ENCODE results near the gene GTF3A. TPM values are rescaled to one million over a fixed set of nuclear protein-coding genes. Genes with fewer than 3 reads are reported as not detected.
A peak's percentile ranks its signal among the peaks of the same experiment; 100 is the strongest.

GTF3A gene
- total RNA-seq, 1 experiment from 2014 or later = 88.7 TPM

DNA sequence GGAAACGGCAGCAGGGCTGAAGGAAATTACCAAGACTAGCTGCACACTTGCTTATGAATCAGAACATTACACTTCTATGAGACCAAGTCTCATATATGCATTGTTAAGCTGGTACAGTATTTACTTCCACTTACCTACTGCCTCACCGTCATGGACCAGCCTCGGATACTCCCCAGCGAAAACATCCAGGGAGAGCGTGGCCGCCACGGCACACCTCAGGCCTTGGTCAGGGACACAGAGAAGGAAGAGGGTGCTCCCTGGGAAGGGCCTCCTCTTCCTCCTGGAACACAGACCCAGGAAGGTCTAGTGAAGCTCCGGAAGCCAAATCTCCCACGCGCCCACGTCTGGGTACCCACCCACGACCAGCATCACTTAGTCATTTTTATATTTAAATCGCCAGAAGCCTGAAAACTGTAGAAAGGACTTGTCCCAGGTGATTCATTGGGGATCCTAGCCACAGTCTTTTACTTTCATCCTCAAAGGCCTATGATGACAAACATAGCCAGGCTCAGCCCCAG lies 50.4 kb downstream of the GTF3A start (continued):
- TF ChIP-seq, protein P1, sequence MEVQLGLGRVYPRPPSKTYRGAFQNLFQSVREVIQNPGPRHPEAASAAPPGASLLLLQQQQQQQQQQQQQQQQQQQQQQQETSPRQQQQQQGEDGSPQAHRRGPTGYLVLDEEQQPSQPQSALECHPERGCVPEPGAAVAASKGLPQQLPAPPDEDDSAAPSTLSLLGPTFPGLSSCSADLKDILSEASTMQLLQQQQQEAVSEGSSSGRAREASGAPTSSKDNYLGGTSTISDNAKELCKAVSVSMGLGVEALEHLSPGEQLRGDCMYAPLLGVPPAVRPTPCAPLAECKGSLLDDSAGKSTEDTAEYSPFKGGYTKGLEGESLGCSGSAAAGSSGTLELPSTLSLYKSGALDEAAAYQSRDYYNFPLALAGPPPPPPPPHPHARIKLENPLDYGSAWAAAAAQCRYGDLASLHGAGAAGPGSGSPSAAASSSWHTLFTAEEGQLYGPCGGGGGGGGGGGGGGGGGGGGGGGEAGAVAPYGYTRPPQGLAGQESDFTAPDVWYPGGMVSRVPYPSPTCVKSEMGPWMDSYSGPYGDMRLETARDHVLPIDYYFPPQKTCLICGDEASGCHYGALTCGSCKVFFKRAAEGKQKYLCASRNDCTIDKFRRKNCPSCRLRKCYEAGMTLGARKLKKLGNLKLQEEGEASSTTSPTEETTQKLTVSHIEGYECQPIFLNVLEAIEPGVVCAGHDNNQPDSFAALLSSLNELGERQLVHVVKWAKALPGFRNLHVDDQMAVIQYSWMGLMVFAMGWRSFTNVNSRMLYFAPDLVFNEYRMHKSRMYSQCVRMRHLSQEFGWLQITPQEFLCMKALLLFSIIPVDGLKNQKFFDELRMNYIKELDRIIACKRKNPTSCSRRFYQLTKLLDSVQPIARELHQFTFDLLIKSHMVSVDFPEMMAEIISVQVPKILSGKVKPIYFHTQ (CRISPR knock-in tag; IDR thresholded peaks at IDR 0.05) = no peak
- TF ChIP-seq ZNF232 (CRISPR knock-in tag; IDR thresholded peaks at IDR 0.05) = no peak
- TF ChIP-seq MYBL2 (CRISPR knock-in tag; IDR thresholded peaks at IDR 0.05) = no peak
- no peak for TF ChIP-seq ZNF219 (CRISPR knock-in tag; IDR thresholded peaks at IDR 0.05; ENCODE audit: borderline replicate concordance)
- TF ChIP-seq, protein P2, sequence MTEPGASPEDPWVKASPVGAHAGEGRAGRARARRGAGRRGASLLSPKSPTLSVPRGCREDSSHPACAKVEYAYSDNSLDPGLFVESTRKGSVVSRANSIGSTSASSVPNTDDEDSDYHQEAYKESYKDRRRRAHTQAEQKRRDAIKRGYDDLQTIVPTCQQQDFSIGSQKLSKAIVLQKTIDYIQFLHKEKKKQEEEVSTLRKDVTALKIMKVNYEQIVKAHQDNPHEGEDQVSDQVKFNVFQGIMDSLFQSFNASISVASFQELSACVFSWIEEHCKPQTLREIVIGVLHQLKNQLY (CRISPR knock-in tag; IDR thresholded peaks at IDR 0.05) = no peak
- TF ChIP-seq, protein P3, sequence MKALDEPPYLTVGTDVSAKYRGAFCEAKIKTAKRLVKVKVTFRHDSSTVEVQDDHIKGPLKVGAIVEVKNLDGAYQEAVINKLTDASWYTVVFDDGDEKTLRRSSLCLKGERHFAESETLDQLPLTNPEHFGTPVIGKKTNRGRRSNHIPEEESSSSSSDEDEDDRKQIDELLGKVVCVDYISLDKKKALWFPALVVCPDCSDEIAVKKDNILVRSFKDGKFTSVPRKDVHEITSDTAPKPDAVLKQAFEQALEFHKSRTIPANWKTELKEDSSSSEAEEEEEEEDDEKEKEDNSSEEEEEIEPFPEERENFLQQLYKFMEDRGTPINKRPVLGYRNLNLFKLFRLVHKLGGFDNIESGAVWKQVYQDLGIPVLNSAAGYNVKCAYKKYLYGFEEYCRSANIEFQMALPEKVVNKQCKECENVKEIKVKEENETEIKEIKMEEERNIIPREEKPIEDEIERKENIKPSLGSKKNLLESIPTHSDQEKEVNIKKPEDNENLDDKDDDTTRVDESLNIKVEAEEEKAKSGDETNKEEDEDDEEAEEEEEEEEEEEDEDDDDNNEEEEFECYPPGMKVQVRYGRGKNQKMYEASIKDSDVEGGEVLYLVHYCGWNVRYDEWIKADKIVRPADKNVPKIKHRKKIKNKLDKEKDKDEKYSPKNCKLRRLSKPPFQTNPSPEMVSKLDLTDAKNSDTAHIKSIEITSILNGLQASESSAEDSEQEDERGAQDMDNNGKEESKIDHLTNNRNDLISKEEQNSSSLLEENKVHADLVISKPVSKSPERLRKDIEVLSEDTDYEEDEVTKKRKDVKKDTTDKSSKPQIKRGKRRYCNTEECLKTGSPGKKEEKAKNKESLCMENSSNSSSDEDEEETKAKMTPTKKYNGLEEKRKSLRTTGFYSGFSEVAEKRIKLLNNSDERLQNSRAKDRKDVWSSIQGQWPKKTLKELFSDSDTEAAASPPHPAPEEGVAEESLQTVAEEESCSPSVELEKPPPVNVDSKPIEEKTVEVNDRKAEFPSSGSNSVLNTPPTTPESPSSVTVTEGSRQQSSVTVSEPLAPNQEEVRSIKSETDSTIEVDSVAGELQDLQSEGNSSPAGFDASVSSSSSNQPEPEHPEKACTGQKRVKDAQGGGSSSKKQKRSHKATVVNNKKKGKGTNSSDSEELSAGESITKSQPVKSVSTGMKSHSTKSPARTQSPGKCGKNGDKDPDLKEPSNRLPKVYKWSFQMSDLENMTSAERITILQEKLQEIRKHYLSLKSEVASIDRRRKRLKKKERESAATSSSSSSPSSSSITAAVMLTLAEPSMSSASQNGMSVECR (CRISPR knock-in tag; IDR thresholded peaks at IDR 0.05; ENCODE audit: borderline replicate concordance) = no peak
- TF ChIP-seq TP53 (CRISPR knock-in tag; IDR thresholded peaks at IDR 0.05) = no peak

DNA sequence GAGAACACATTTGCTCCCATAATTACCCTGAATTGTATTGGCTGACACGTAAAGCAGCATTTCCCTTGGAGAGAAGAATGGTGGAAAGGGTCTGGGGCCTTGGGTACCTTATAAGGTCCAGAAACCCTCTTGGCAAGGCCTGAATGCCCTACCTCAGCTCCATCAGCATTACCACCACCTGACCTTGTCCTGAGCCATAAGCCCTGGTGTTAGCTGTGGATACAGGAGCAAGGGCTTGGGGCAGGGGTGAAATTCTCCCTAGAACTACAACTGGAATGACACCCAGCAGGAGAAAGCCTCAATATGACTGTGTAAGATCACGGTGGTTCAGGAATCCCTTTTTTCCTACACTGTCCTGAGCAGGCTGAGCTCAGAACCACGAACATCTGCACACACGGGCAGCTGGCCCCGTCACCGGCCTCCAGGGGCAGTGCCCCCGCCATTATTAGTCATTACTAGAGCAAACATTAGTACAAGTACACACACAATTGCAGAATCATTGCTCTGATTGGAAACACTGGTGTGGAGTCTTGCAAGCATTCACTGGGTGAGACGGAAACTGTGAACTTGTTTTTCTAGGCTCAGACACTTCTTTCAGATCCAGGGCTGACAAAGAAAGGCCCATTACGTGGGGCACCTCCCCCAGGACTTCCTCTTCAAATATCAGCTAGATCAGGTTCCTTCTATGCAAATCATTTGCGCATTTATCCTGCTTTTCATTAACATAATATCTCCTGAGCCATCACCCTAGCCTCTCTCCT lies 52.7 kb downstream of the GTF3A start:
- CTCF ChIA-PET = interaction anchor here (1.2 to 2.0 kb wide), 3 partner anchors 26 to 349 kb away, joined by 3 to 7 read pairs (median 7); no protein-coding TSS in a partner anchor
- Mint-ChIP-seq H3K27ac (no peak overlapping the region), H3K27me3 (ENCODE audit: low read depth) (no peaks in the 10 kb centered on the region), H3K36me3 (no peaks in the 10 kb centered on the region), H3K9me3 (no peaks in the 10 kb centered on the region), H3K4me1 (peaks cover 10% of the 10 kb centered on the region), H3K4me3 (no peak overlapping the region)
- no peak for TF ChIP-seq ZNF263 (CRISPR knock-in tag; IDR thresholded peaks at IDR 0.05; ENCODE audit: low read depth)
- no peak for TF ChIP-seq CREB1 (CRISPR knock-in tag; IDR thresholded peaks at IDR 0.05)
- peak; percentile 64 for TF ChIP-seq GABPB1 (CRISPR knock-in tag; IDR thresholded peaks at IDR 0.05)
- DNase-seq (ENCODE audit: low spot score) (no peak), ATAC-seq (no peak)
- POLR2A ChIA-PET = no interaction called here

DNA sequence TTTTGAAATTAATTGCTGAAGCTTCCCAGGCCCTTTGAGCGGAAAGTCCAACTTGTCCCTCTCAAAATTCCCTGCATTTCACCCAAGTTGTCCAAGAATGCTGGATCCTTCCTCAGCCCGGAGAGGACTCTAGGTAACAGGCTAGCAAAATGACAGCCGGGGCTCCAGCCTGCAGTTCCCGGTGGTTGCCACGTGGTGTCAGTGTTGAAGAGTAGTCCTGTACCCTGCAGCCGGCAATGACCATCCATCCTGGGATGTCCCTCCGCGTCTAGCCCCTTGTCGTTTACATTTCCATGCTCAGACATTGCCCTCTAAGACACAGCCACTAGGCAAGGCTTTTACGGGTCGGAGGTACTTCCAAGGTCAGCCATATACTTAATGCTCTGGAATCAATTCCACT lies 57.3 kb downstream of the GTF3A start:
- ChIA-PET POLR2A (no interaction called here), CTCF (interaction anchor here (1.0 kb wide), 1 partner anchor 51 kb away, joined by 3 read pairs; no protein-coding TSS in a partner anchor)
- Mint-ChIP-seq H3K4me3 (no peak overlapping the region), H3K27ac (no peak overlapping the region), H3K27me3 (ENCODE audit: low read depth) (peaks cover 4% of the 10 kb centered on the region; the same call in 1 of the 2 replicates), H3K9me3 (no peaks in the 10 kb centered on the region), H3K36me3 (no peaks in the 10 kb centered on the region), H3K4me1 (peaks cover 13% of the 10 kb centered on the region)
- ATAC-seq (peak; percentile 96), DNase-seq (ENCODE audit: low spot score) (peak; percentile 89)
- TF ChIP-seq, protein P4, sequence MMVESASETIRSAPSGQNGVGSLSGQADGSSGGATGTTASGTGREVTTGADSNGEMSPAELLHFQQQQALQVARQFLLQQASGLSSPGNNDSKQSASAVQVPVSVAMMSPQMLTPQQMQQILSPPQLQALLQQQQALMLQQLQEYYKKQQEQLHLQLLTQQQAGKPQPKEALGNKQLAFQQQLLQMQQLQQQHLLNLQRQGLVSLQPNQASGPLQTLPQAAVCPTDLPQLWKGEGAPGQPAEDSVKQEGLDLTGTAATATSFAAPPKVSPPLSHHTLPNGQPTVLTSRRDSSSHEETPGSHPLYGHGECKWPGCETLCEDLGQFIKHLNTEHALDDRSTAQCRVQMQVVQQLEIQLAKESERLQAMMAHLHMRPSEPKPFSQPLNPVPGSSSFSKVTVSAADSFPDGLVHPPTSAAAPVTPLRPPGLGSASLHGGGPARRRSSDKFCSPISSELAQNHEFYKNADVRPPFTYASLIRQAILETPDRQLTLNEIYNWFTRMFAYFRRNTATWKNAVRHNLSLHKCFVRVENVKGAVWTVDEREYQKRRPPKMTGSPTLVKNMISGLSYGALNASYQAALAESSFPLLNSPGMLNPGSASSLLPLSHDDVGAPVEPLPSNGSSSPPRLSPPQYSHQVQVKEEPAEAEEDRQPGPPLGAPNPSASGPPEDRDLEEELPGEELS (CRISPR knock-in tag; IDR thresholded peaks at IDR 0.05) = no peak
- TF ChIP-seq FOXJ3 (CRISPR knock-in tag; IDR thresholded peaks at IDR 0.05; ENCODE audit: borderline replicate concordance) (no peak), FOXP1 (CRISPR knock-in tag; IDR thresholded peaks at IDR 0.05; ENCODE audit: borderline replicate concordance) (no peak), GTF2I (CRISPR knock-in tag; conservative IDR thresholded peaks at IDR 0.05) (no peak), ZBTB21 (CRISPR knock-in tag; IDR thresholded peaks at IDR 0.05; ENCODE audit: borderline replicate concordance) (no peak)
- TF ChIP-seq, protein P5, sequence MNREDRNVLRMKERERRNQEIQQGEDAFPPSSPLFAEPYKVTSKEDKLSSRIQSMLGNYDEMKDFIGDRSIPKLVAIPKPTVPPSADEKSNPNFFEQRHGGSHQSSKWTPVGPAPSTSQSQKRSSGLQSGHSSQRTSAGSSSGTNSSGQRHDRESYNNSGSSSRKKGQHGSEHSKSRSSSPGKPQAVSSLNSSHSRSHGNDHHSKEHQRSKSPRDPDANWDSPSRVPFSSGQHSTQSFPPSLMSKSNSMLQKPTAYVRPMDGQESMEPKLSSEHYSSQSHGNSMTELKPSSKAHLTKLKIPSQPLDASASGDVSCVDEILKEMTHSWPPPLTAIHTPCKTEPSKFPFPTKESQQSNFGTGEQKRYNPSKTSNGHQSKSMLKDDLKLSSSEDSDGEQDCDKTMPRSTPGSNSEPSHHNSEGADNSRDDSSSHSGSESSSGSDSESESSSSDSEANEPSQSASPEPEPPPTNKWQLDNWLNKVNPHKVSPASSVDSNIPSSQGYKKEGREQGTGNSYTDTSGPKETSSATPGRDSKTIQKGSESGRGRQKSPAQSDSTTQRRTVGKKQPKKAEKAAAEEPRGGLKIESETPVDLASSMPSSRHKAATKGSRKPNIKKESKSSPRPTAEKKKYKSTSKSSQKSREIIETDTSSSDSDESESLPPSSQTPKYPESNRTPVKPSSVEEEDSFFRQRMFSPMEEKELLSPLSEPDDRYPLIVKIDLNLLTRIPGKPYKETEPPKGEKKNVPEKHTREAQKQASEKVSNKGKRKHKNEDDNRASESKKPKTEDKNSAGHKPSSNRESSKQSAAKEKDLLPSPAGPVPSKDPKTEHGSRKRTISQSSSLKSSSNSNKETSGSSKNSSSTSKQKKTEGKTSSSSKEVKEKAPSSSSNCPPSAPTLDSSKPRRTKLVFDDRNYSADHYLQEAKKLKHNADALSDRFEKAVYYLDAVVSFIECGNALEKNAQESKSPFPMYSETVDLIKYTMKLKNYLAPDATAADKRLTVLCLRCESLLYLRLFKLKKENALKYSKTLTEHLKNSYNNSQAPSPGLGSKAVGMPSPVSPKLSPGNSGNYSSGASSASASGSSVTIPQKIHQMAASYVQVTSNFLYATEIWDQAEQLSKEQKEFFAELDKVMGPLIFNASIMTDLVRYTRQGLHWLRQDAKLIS (CRISPR knock-in tag; IDR thresholded peaks at IDR 0.05; ENCODE audit: borderline replicate concordance) = no peak

All from WTC11 (cell line).